H9 (cell line): Measurements from ENCODE around the gene SLC4A5. TPM values are rescaled to one million over a fixed set of nuclear protein-coding genes. Genes with fewer than 3 reads are reported as not detected.

Source experiments
- DNase-seq: peaks from one replicate; pipeline ENCODE4 v3.0.0-alpha.2; 2017
- H2AFZ ChIP-seq: one replicate; pipeline ENCODE4 v1.6.1; 2013; ENCODE audit warnings: mild to moderate bottlenecking, low read length, control low read depth, moderate library complexity
- H2AK5ac ChIP-seq: 2 replicates; pipeline ENCODE4 v1.6.1; 2013; ENCODE audit warnings: low read length, control low read depth, mixed read lengths; ENCODE audit not compliant: insufficient read length
- H2BK120ac ChIP-seq: one replicate; pipeline ENCODE4 v1.6.1; 2013; ENCODE audit warnings: low read depth, mild to moderate bottlenecking, low read length, control low read depth, inconsistent platforms; ENCODE audit not compliant: poor library complexity, severe bottlenecking
- H2BK12ac ChIP-seq: 2 replicates; pipeline ENCODE4 v1.6.1; 2013; ENCODE audit warnings: low read length, control low read depth, mixed read lengths, low read depth; ENCODE audit not compliant: insufficient read length
- H2BK15ac ChIP-seq: 2 replicates; pipeline ENCODE4 v1.6.1; 2013; ENCODE audit warnings: low read depth, low read length, control low read depth
- H2BK20ac ChIP-seq: one replicate; pipeline ENCODE4 v1.6.1; 2013; ENCODE audit warnings: low read depth, mild to moderate bottlenecking, low read length, control low read depth, inconsistent platforms; ENCODE audit not compliant: poor library complexity, severe bottlenecking
- H2BK5ac ChIP-seq: 2 replicates; pipeline ENCODE4 v1.6.1; 2013; ENCODE audit warnings: low read length, control low read depth, mixed read lengths; ENCODE audit not compliant: insufficient read length
- H3K14ac ChIP-seq: 2 replicates; pipeline ENCODE4 v1.6.1; 2013; ENCODE audit warnings: low read length, control low read depth; ENCODE audit not compliant: insufficient read depth
- H3K18ac ChIP-seq: 2 replicates; pipeline ENCODE4 v1.6.1; 2013; ENCODE audit warnings: low read depth, mild to moderate bottlenecking, mixed read lengths, low read length, control low read depth; ENCODE audit not compliant: insufficient read length
- H3K23ac ChIP-seq: 2 replicates; pipeline ENCODE4 v1.6.1; 2013; ENCODE audit warnings: low read length, control low read depth, mixed read lengths, low read depth; ENCODE audit not compliant: insufficient read length
- H3K23me2 ChIP-seq: 2 replicates; pipeline ENCODE4 v1.6.1; 2013; ENCODE audit warnings: low read depth, mild to moderate bottlenecking, mixed read lengths, low read length, control low read depth; ENCODE audit not compliant: insufficient read length, poor library complexity, severe bottlenecking
- H3K27ac ChIP-seq: 2 replicates; pipeline ENCODE4 v1.5.1; 2013; ENCODE audit warnings: low read length, control low read depth, mixed read lengths, low read depth; ENCODE audit not compliant: insufficient read length
- H3K27me3 ChIP-seq: 2 replicates; pipeline ENCODE4 v1.6.1; 2013; ENCODE audit warnings: low read length, control low read depth, inconsistent platforms; ENCODE audit not compliant: insufficient read depth
- H3K4ac ChIP-seq: 2 replicates; pipeline ENCODE4 v1.6.1; 2013; ENCODE audit warnings: low read depth, mild to moderate bottlenecking, control low read depth, inconsistent platforms, low read length, moderate library complexity
- H3K4me1 ChIP-seq: 2 replicates; pipeline ENCODE4 v1.6.1; 2013; ENCODE audit warnings: low read length, control low read depth, inconsistent platforms; ENCODE audit not compliant: insufficient read depth
- H3K4me2 ChIP-seq: 2 replicates; pipeline ENCODE4 v1.6.1; 2013; ENCODE audit warnings: low read length, control low read depth, mixed read lengths; ENCODE audit not compliant: insufficient read length, insufficient read depth
- H3K56ac ChIP-seq: 2 replicates; pipeline ENCODE4 v1.6.1; 2013; ENCODE audit warnings: low read depth, mild to moderate bottlenecking, mixed read lengths, low read length, control low read depth; ENCODE audit not compliant: insufficient read length
- H3K79me1 ChIP-seq: 2 replicates; pipeline ENCODE4 v1.6.1; 2013; ENCODE audit warnings: low read depth, mild to moderate bottlenecking, moderate library complexity, low read length, control low read depth, inconsistent platforms; ENCODE audit not compliant: insufficient read depth, poor library complexity, severe bottlenecking
- H3K79me2 ChIP-seq: 2 replicates; pipeline ENCODE4 v1.6.1; 2013; ENCODE audit warnings: low read length, control low read depth, inconsistent platforms; ENCODE audit not compliant: insufficient read depth
- H3K9ac ChIP-seq: 2 replicates; pipeline ENCODE4 v1.6.1; 2013; ENCODE audit warnings: low read length, control low read depth, mixed read lengths; ENCODE audit not compliant: insufficient read length; ENCODE audit errors: extremely low read depth
- H3K9me3 ChIP-seq: one replicate; pipeline ENCODE4 v1.6.1; 2013; ENCODE audit warnings: low read depth, low read length, inconsistent platforms; ENCODE audit not compliant: control insufficient read depth
- H3T11ph ChIP-seq: one replicate; pipeline ENCODE4 v1.6.1; 2013; ENCODE audit warnings: mild to moderate bottlenecking, low read length, control low read depth, inconsistent platforms
- H4K20me1 ChIP-seq: one replicate; pipeline ENCODE4 v1.6.1; 2013; ENCODE audit not compliant: control insufficient read depth, insufficient read length, insufficient read depth
- H4K5ac ChIP-seq: 2 replicates; pipeline ENCODE4 v1.6.1; 2013; ENCODE audit warnings: low read depth, mild to moderate bottlenecking, mixed read lengths, low read length, control low read depth; ENCODE audit not compliant: insufficient read length
- H4K8ac ChIP-seq: replicated peaks from 2 replicates; pipeline ENCODE4 v1.6.1; 2013; ENCODE audit warnings: low read length, control low read depth, mixed read lengths, low read depth; ENCODE audit not compliant: insufficient read length
- H4K91ac ChIP-seq: 2 replicates; pipeline ENCODE4 v1.6.1; 2013; ENCODE audit warnings: low read depth, mild to moderate bottlenecking, moderate library complexity, mixed read lengths, low read length, control low read depth; ENCODE audit not compliant: insufficient read length
- H3K27ac Mint-ChIP-seq, 3 experiments: 2 replicates in 2 of 3; 3 replicates in 1 of 3; pipeline ENCODE4 v1.8.0; 2020 to 2021; ENCODE audit warnings: mixed read lengths in 3 of 3, mild to moderate bottlenecking in 1 of 3, moderate library complexity in 1 of 3
- H3K27me3 Mint-ChIP-seq: 2 replicates; pipeline ENCODE4 v1.8.0; 2021; ENCODE audit warnings: low read depth, mild to moderate bottlenecking, moderate library complexity, mixed read lengths
- H3K36me3 Mint-ChIP-seq, 3 experiments: 2 replicates in 2 of 3; 3 replicates in 1 of 3; pipeline ENCODE4 v1.8.0; 2020 to 2021; ENCODE audit warnings: low read depth in 3 of 3, mixed read lengths in 3 of 3; ENCODE audit not compliant: insufficient read depth in 1 of 3
- H3K4me1 Mint-ChIP-seq, 2 experiments: 2 replicates each; pipeline ENCODE4 v1.8.0; 2020; ENCODE audit warnings: mixed read lengths in 2 of 2
- H3K4me3 Mint-ChIP-seq, 2 experiments: 2 replicates in 1 of 2; 3 replicates in 1 of 2; pipeline ENCODE4 v1.8.0; 2020 to 2021; ENCODE audit warnings: mild to moderate bottlenecking in 2 of 2, mixed read lengths in 2 of 2, moderate library complexity in 1 of 2
- H3K9me3 Mint-ChIP-seq, 2 experiments: 2 replicates in 1 of 2; 3 replicates in 1 of 2; pipeline ENCODE4 v1.8.0; 2020; ENCODE audit warnings: mild to moderate bottlenecking in 2 of 2, mixed read lengths in 2 of 2, moderate library complexity in 1 of 2
- WGBS: extraction: QIAGEN DNeasy Blood & Tissue Kit; methylation state at CpG from one replicate; pipeline ENCODE4 v1.1.7; 2013; ENCODE audit warnings: missing lambda C conversion rate, low lambda C conversion rate, mixed read lengths; ENCODE audit not compliant: insufficient read length; ENCODE audit errors: extremely low coverage; 5-methylcytosine and 5-hydroxymethylcytosine counted together
- total RNA-seq: library from RNA; stranded (reverse); gene quantifications from 2 replicates; pipeline ENCODE4 v1.2.1, GENCODE V29; 2021
- TF ChIP-seq, protein P1 (sequence below): fragments of 200-600 bp; sonication (generic); conservative IDR thresholded peaks from 3 replicates; pipeline ENCODE4 v1.8.0; 2021; ENCODE audit warnings: antibody characterized with exemption, mild to moderate bottlenecking

SLC4A5 gene
- total RNA-seq, 1 experiment from 2014 or later = 0.50 TPM

DNA sequence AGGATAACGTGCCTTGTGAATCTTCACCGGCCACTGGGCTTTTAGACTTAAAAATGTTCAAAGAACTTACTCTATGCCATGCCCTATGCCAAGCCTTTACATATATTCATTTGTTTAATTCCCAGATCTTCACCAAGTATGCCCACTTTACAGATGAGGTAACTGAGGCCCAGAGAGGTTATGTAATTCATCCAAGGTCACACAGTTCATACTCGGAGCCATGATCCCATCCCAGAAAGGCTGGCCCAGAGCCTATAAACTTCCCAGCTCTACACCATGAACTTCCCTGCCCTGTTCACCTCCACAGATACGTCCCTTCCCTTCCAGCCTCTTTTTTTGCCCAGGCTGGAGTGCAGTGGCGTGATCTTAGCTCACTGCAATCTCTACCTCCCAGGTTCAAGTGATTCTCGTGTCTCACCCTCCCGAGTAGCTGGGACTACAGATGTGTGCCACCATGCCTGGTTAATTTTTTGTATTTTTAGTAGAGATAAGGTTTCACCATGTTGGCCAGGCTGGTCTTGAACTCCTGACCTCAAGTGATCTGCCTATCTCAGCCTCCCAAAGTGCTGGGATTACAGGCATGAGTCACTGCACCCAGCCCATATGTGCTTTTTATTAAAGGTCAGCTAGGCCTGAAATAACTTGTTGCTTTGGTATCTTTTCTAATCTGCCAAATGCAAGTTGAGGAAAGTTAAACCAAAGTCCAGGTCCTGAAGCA, 100.7 kb downstream of the SLC4A5 start:
- H2BK5ac ChIP-seq = no peak overlapping the region
- H2AFZ ChIP-seq = no peak overlapping the region
- no peak overlapping the region for H2BK15ac ChIP-seq
- no peaks in the 10 kb centered on the region for H3K23me2 ChIP-seq
- H3K4ac ChIP-seq = no peak overlapping the region
- Mint-ChIP-seq H3K4me1 (no peaks in the 10 kb centered on the region), H3K4me3 (no peak overlapping the region), H3K27me3 (peaks cover 8% of the 10 kb centered on the region), H3K27ac (no peak overlapping the region), H3K36me3 (no peaks in the 10 kb centered on the region; a peak in 1 of 7 replicates), H3K9me3 (no peaks in the 10 kb centered on the region)
- H3K27me3 ChIP-seq = no peaks in the 10 kb centered on the region
- no peaks in the 10 kb centered on the region for H3K79me2 ChIP-seq
- H3K4me1 ChIP-seq = no peaks in the 10 kb centered on the region
- H3K18ac ChIP-seq = no peak overlapping the region
- no peaks in the 10 kb centered on the region for H3K79me1 ChIP-seq
- no peak overlapping the region for H2AK5ac ChIP-seq
- H3T11ph ChIP-seq = no peak overlapping the region
- H3K4me2 ChIP-seq = no peak overlapping the region
- no peak overlapping the region for H3K14ac ChIP-seq
- no CpG with 5 or more reads among the region's 7 CpGs for WGBS
- no peak overlapping the region for H3K23ac ChIP-seq
- H2BK20ac ChIP-seq = no peak overlapping the region
- no peak overlapping the region for H3K9ac ChIP-seq
- no peaks in the 10 kb centered on the region for H4K20me1 ChIP-seq
- no peak overlapping the region for H3K56ac ChIP-seq
- H3K9me3 ChIP-seq = no peaks in the 10 kb centered on the region
- TF ChIP-seq, protein P1, sequence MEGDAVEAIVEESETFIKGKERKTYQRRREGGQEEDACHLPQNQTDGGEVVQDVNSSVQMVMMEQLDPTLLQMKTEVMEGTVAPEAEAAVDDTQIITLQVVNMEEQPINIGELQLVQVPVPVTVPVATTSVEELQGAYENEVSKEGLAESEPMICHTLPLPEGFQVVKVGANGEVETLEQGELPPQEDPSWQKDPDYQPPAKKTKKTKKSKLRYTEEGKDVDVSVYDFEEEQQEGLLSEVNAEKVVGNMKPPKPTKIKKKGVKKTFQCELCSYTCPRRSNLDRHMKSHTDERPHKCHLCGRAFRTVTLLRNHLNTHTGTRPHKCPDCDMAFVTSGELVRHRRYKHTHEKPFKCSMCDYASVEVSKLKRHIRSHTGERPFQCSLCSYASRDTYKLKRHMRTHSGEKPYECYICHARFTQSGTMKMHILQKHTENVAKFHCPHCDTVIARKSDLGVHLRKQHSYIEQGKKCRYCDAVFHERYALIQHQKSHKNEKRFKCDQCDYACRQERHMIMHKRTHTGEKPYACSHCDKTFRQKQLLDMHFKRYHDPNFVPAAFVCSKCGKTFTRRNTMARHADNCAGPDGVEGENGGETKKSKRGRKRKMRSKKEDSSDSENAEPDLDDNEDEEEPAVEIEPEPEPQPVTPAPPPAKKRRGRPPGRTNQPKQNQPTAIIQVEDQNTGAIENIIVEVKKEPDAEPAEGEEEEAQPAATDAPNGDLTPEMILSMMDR = no peak
- no peak overlapping the region for H4K5ac ChIP-seq
- no peak overlapping the region for H4K8ac ChIP-seq
- DNase-seq = no peak
- no peak overlapping the region for H2BK120ac ChIP-seq
- no peak overlapping the region for H2BK12ac ChIP-seq
- H3K27ac ChIP-seq = no peak overlapping the region
- H4K91ac ChIP-seq = no peak overlapping the region
